ENCODE data around the gene CIZ1. TPM values are rescaled to one million over a fixed set of nuclear protein-coding genes. Genes with fewer than 3 reads are reported as not detected.

The CIZ1 gene
- total and polyA plus RNA-seq, 9 of the 15 experiments (the other 6 are each of a cell fraction or from before 2014, with no cell fraction given): 6.6 to 329 (median 87.8) TPM

DNA sequence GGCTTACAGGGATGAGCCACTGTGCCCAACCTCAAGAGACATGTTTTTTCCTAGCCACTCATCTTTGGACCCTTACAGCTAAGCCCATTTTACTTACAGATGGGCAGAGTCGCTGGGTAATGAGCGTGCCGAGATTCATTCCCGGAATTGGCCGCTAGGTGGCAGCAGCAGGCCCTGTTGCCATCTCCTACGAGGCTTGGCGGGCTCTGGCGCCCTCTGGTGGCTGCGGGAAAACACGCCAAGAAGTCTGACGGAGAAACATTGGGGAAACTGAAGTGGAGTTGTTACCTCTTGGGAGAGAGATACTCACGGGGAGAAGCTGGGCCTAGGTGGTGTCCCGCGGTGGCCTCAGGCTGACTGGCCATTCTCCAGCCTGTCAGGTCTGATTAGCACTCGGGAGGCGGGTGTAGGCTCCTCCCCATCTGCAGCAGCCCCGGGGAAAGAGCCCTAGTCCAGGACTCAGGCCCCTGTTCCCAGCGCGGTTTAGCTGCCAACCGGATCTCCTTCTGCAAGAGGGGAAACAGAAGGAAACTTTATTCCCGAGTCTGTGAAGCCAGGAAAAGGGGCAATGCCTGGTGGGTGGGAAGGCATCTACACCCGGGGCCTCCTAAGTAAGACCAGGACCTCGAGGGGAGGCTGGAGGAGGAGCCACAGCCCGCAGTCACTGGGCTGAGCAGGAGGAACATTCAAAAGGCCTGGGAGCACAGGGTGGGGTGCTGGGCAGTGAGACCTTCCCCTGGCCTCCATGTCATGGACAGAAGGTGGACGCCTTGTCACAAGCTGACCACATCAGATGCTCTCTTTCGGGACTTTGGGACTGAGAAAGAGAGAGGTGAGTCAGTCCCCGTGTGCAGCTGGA lies 73.5 kb downstream of the CIZ1 start (continued):
- TF ChIP-seq, protein P1, sequence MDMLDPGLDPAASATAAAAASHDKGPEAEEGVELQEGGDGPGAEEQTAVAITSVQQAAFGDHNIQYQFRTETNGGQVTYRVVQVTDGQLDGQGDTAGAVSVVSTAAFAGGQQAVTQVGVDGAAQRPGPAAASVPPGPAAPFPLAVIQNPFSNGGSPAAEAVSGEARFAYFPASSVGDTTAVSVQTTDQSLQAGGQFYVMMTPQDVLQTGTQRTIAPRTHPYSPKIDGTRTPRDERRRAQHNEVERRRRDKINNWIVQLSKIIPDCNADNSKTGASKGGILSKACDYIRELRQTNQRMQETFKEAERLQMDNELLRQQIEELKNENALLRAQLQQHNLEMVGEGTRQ (CRISPR knock-in tag; IDR thresholded peaks at IDR 0.05): no peak
- TF ChIP-seq ETV1 (tag; conservative IDR thresholded peaks at IDR 0.05; ENCODE audit: low read depth) (no peak), KLF16 (IDR thresholded peaks at IDR 0.05) (peak; percentile 72), KAT2B (IDR thresholded peaks at IDR 0.05; ENCODE audit: low read depth, low read length) (no peak), RFX1 (IDR thresholded peaks at IDR 0.05) (no peak), SP1 (CRISPR knock-in tag; IDR thresholded peaks at IDR 0.05) (peak; percentile 87), RAD21 (CRISPR knock-in tag; conservative IDR thresholded peaks at IDR 0.05 in 1 of 2, IDR thresholded peaks at IDR 0.05 in 1 of 2) (peak; percentile 99 to 100), CBX1 (IDR thresholded peaks at IDR 0.05; ENCODE audit: low read depth) (no peak), ZNF316 (IDR thresholded peaks at IDR 0.05) (no peak), ZNF551 (CRISPR knock-in tag; IDR thresholded peaks at IDR 0.05) (no peak), TCF7L2 (IDR thresholded peaks at IDR 0.05; ENCODE audit: low read depth, low read length) (0 out of 2 replicates have a peak, but pooled peaks have one; percentile 20), SMC3 (conservative IDR thresholded peaks at IDR 0.05; ENCODE audit: insufficient read depth, low read depth, low read length) (peak; percentile 99), ZBTB8A (IDR thresholded peaks at IDR 0.05; ENCODE audit: partially characterized antibody) (no peak), NFIC (IDR thresholded peaks at IDR 0.05) (peak; percentile 21; the same call in 1 of the 2 replicates), RB1 (IDR thresholded peaks at IDR 0.05; ENCODE audit: low read depth) (peak; percentile 93)
- TF ChIP-seq, protein P2, sequence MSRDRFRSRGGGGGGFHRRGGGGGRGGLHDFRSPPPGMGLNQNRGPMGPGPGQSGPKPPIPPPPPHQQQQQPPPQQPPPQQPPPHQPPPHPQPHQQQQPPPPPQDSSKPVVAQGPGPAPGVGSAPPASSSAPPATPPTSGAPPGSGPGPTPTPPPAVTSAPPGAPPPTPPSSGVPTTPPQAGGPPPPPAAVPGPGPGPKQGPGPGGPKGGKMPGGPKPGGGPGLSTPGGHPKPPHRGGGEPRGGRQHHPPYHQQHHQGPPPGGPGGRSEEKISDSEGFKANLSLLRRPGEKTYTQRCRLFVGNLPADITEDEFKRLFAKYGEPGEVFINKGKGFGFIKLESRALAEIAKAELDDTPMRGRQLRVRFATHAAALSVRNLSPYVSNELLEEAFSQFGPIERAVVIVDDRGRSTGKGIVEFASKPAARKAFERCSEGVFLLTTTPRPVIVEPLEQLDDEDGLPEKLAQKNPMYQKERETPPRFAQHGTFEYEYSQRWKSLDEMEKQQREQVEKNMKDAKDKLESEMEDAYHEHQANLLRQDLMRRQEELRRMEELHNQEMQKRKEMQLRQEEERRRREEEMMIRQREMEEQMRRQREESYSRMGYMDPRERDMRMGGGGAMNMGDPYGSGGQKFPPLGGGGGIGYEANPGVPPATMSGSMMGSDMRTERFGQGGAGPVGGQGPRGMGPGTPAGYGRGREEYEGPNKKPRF (IDR thresholded peaks at IDR 0.05; ENCODE audit: low read depth, low read length): no peak
- TF ChIP-seq, protein P3, sequence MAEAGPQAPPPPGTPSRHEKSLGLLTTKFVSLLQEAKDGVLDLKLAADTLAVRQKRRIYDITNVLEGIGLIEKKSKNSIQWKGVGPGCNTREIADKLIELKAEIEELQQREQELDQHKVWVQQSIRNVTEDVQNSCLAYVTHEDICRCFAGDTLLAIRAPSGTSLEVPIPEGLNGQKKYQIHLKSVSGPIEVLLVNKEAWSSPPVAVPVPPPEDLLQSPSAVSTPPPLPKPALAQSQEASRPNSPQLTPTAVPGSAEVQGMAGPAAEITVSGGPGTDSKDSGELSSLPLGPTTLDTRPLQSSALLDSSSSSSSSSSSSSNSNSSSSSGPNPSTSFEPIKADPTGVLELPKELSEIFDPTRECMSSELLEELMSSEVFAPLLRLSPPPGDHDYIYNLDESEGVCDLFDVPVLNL (CRISPR knock-in tag; IDR thresholded peaks at IDR 0.05; ENCODE audit: low read depth): peak; percentile 23; the same call in 1 of the 2 replicates
- TF ChIP-seq, protein P4, sequence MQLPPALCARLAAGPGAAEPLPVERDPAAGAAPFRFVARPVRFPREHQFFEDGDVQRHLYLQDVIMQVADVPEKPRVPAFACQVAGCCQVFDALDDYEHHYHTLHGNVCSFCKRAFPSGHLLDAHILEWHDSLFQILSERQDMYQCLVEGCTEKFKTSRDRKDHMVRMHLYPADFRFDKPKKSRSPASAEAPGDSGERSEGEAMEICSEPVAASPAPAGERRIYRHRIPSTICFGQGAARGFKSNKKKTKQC (CRISPR knock-in tag; IDR thresholded peaks at IDR 0.05): peak; percentile 45; the same call in 1 of the 2 replicates

Measured in K562 (cell line).